Measurements from ENCODE around the gene PRR12.

PRR12 gene

GRCh38 chr19:49641688-49642491, 50.9 kb downstream of the PRR12 start, which contains the start of gene SCAF1:
Gene SCAF1, plus strand, starts transcription at chr19:49642209. Its CDS starts 2,818 bp downstream, at chr19:49645027.
- H3K4me3 ChIP-seq (ENCODE audit: low read length), result peak within 1 kb of the TSS; percentile 100
- H3K79me1 ChIP-seq (ENCODE audit: low read length), result peaks cover 23% of the 10 kb centered on the region
- peak within 1 kb of the TSS; percentile 99 for H2AK5ac ChIP-seq (ENCODE audit: low read length)
- peak within 1 kb of the TSS; percentile 98 for H3K18ac ChIP-seq (ENCODE audit: low read length)
- H3K27me3 ChIP-seq (ENCODE audit: insufficient read depth, low read length, poor library complexity), result no peaks in the 10 kb centered on the region
- WGBS (ENCODE audit: extremely low coverage, insufficient coverage, low lambda C conversion rate), result no CpG with 5 or more reads among the region's 87 CpGs
- no peak within 1 kb of the TSS for H2BK15ac ChIP-seq (replicated peaks; ENCODE audit: low read depth)
- peak within 1 kb of the TSS; percentile 96 for H3K4ac ChIP-seq (ENCODE audit: low read depth, low read length)
- H3K36me3 ChIP-seq (ENCODE audit: control insufficient read depth, insufficient read depth, low read length), result peaks cover 6% of the 10 kb centered on the region
- peaks cover 31% of the 10 kb centered on the region for H3K79me2 ChIP-seq (ENCODE audit: control insufficient read depth, insufficient read depth, low read length)
- peak within 1 kb of the TSS; percentile 100 for H3K9ac ChIP-seq (ENCODE audit: low read length)
- H3K4me2 ChIP-seq (ENCODE audit: low read length), result peak within 1 kb of the TSS; percentile 80
- peak within 1 kb of the TSS; percentile 86 for H4K5ac ChIP-seq (ENCODE audit: low read length)
- peak within 1 kb of the TSS; percentile 90 for H3K23ac ChIP-seq (ENCODE audit: low read length)
- peak within 1 kb of the TSS; percentile 100 for H3K56ac ChIP-seq (ENCODE audit: low read length)
- peak within 1 kb of the TSS; percentile 97 for H3K27ac ChIP-seq (ENCODE audit: low read depth, low read length)
- peaks cover 2% of the 10 kb centered on the region for H3K4me1 ChIP-seq (ENCODE audit: control insufficient read depth, low read depth, low read length)
- peak within 1 kb of the TSS; percentile 85 for H2BK5ac ChIP-seq (ENCODE audit: low read length)
- H4K8ac ChIP-seq (ENCODE audit: low read depth, low read length), result peak within 1 kb of the TSS; percentile 91
- DNase-seq, result peak; percentile 100
- H2BK120ac ChIP-seq (ENCODE audit: low read depth, low read length), result peak within 1 kb of the TSS; percentile 62

GRCh38 chr19:49642492-49643035, 51.6 kb downstream of the PRR12 start:
- peak overlapping the region; percentile 96 for H3K4ac ChIP-seq (ENCODE audit: low read depth, low read length)
- H3K4me1 ChIP-seq (ENCODE audit: control insufficient read depth, low read depth, low read length), result peaks cover 2% of the 10 kb centered on the region
- peak overlapping the region; percentile 100 for H3K9ac ChIP-seq (ENCODE audit: low read length)
- H3K36me3 ChIP-seq (ENCODE audit: control insufficient read depth, insufficient read depth, low read length), result peaks cover 9% of the 10 kb centered on the region
- H3K27me3 ChIP-seq (ENCODE audit: insufficient read depth, low read length, poor library complexity), result no peaks in the 10 kb centered on the region
- peaks cover 27% of the 10 kb centered on the region for H3K79me1 ChIP-seq (ENCODE audit: low read length)
- H3K27ac ChIP-seq (ENCODE audit: low read depth, low read length), result peak overlapping the region; percentile 84
- H2BK120ac ChIP-seq (ENCODE audit: low read depth, low read length), result no peak overlapping the region
- H2BK5ac ChIP-seq (ENCODE audit: low read length), result peak overlapping the region; percentile 85
- peaks cover 31% of the 10 kb centered on the region for H3K79me2 ChIP-seq (ENCODE audit: control insufficient read depth, insufficient read depth, low read length)
- H3K23ac ChIP-seq (ENCODE audit: low read length), result peak overlapping the region; percentile 90
- peak overlapping the region; percentile 98 for H3K18ac ChIP-seq (ENCODE audit: low read length)
- WGBS (ENCODE audit: extremely low coverage, insufficient coverage, low lambda C conversion rate), result no CpG with 5 or more reads among the region's 5 CpGs
- peak overlapping the region; percentile 100 for H3K56ac ChIP-seq (ENCODE audit: low read length)
- H4K8ac ChIP-seq (ENCODE audit: low read depth, low read length), result peak overlapping the region; percentile 91
- H2AK5ac ChIP-seq (ENCODE audit: low read length), result peak overlapping the region; percentile 99
- DNase-seq, result peak; percentile 55
- peak overlapping the region; percentile 100 for H3K4me3 ChIP-seq (ENCODE audit: low read length)
- H2BK15ac ChIP-seq (replicated peaks; ENCODE audit: low read depth), result no peak overlapping the region
- no peak overlapping the region for H4K5ac ChIP-seq (ENCODE audit: low read length)
- peak overlapping the region; percentile 78 for H3K4me2 ChIP-seq (ENCODE audit: low read length)

GRCh38 chr19:49643466-49643865, 52.5 kb downstream of the PRR12 start:
- H4K8ac ChIP-seq (ENCODE audit: low read depth, low read length), result no peak overlapping the region
- H3K79me1 ChIP-seq (ENCODE audit: low read length), result peaks cover 27% of the 10 kb centered on the region
- no CpG with 5 or more reads among the region's 2 CpGs for WGBS (ENCODE audit: extremely low coverage, insufficient coverage, low lambda C conversion rate)
- no peak overlapping the region for H4K5ac ChIP-seq (ENCODE audit: low read length)
- H2BK15ac ChIP-seq (replicated peaks; ENCODE audit: low read depth), result no peak overlapping the region
- H3K27me3 ChIP-seq (ENCODE audit: insufficient read depth, low read length, poor library complexity), result no peaks in the 10 kb centered on the region
- H3K79me2 ChIP-seq (ENCODE audit: control insufficient read depth, insufficient read depth, low read length), result peaks cover 31% of the 10 kb centered on the region
- peak; percentile 48 for DNase-seq
- H3K18ac ChIP-seq (ENCODE audit: low read length), result no peak overlapping the region
- no peak overlapping the region for H3K4me2 ChIP-seq (ENCODE audit: low read length)
- no peak overlapping the region for H3K23ac ChIP-seq (ENCODE audit: low read length)
- no peak overlapping the region for H2BK120ac ChIP-seq (ENCODE audit: low read depth, low read length)
- peak overlapping the region; percentile 2 for H3K9ac ChIP-seq (ENCODE audit: low read length)
- H2BK5ac ChIP-seq (ENCODE audit: low read length), result no peak overlapping the region
- H3K4me1 ChIP-seq (ENCODE audit: control insufficient read depth, low read depth, low read length), result peaks cover 2% of the 10 kb centered on the region
- H3K27ac ChIP-seq (ENCODE audit: low read depth, low read length), result no peak overlapping the region
- no peak overlapping the region for H3K56ac ChIP-seq (ENCODE audit: low read length)
- no peak overlapping the region for H2AK5ac ChIP-seq (ENCODE audit: low read length)
- peaks cover 9% of the 10 kb centered on the region for H3K36me3 ChIP-seq (ENCODE audit: control insufficient read depth, insufficient read depth, low read length)
- no peak overlapping the region for H3K4me3 ChIP-seq (ENCODE audit: low read length)
- H3K4ac ChIP-seq (ENCODE audit: low read depth, low read length), result no peak overlapping the region

- no peak overlapping the region for H3K23ac ChIP-seq (ENCODE audit: low read length)
- no peak overlapping the region for H3K27ac ChIP-seq (ENCODE audit: low read depth, low read length)
- no peak overlapping the region for H2BK15ac ChIP-seq (replicated peaks; ENCODE audit: low read depth)
- peaks cover 33% of the 10 kb centered on the region for H3K79me2 ChIP-seq (ENCODE audit: control insufficient read depth, insufficient read depth, low read length)
- H3K56ac ChIP-seq (ENCODE audit: low read length), result no peak overlapping the region
- no peak overlapping the region for H2BK120ac ChIP-seq (ENCODE audit: low read depth, low read length)
- no peak overlapping the region for H3K9ac ChIP-seq (ENCODE audit: low read length)
- no peak overlapping the region for H3K4ac ChIP-seq (ENCODE audit: low read depth, low read length)
- no peak overlapping the region for H3K4me2 ChIP-seq (ENCODE audit: low read length)
- no peak overlapping the region for H4K5ac ChIP-seq (ENCODE audit: low read length)
- H3K27me3 ChIP-seq (ENCODE audit: insufficient read depth, low read length, poor library complexity), result no peaks in the 10 kb centered on the region
- H3K79me1 ChIP-seq (ENCODE audit: low read length), result peaks cover 31% of the 10 kb centered on the region
- no peak for DNase-seq
- no peak overlapping the region for H3K4me3 ChIP-seq (ENCODE audit: low read length)
- H4K8ac ChIP-seq (ENCODE audit: low read depth, low read length), result no peak overlapping the region
- H2BK5ac ChIP-seq (ENCODE audit: low read length), result no peak overlapping the region
- H3K4me1 ChIP-seq (ENCODE audit: control insufficient read depth, low read depth, low read length), result peaks cover 2% of the 10 kb centered on the region
- H2AK5ac ChIP-seq (ENCODE audit: low read length), result no peak overlapping the region
- peaks cover 14% of the 10 kb centered on the region for H3K36me3 ChIP-seq (ENCODE audit: control insufficient read depth, insufficient read depth, low read length)
- no peak overlapping the region for H3K18ac ChIP-seq (ENCODE audit: low read length)
- WGBS (ENCODE audit: extremely low coverage, insufficient coverage, low lambda C conversion rate), result no CpG with 5 or more reads among the region's 11 CpGs
These were observed 54.6 kb downstream of the PRR12 start for GRCh38 chr19:49645592-49645991.

- peaks cover under 1% of the 10 kb centered on the region for H3K4me1 ChIP-seq (ENCODE audit: control insufficient read depth, low read depth, low read length)
- H4K8ac ChIP-seq (ENCODE audit: low read depth, low read length), result no peak overlapping the region
- H3K4me2 ChIP-seq (ENCODE audit: low read length), result no peak overlapping the region
- no peak overlapping the region for H2BK5ac ChIP-seq (ENCODE audit: low read length)
- no peak overlapping the region for H3K18ac ChIP-seq (ENCODE audit: low read length)
- WGBS (ENCODE audit: extremely low coverage, insufficient coverage, low lambda C conversion rate), result no CpG with 5 or more reads among the region's 13 CpGs
- peaks cover 31% of the 10 kb centered on the region for H3K79me1 ChIP-seq (ENCODE audit: low read length)
- no peaks in the 10 kb centered on the region for H3K27me3 ChIP-seq (ENCODE audit: insufficient read depth, low read length, poor library complexity)
- H4K5ac ChIP-seq (ENCODE audit: low read length), result no peak overlapping the region
- H3K4ac ChIP-seq (ENCODE audit: low read depth, low read length), result no peak overlapping the region
- no peak overlapping the region for H2BK15ac ChIP-seq (replicated peaks; ENCODE audit: low read depth)
- peaks cover 14% of the 10 kb centered on the region for H3K36me3 ChIP-seq (ENCODE audit: control insufficient read depth, insufficient read depth, low read length)
- H2BK120ac ChIP-seq (ENCODE audit: low read depth, low read length), result no peak overlapping the region
- no peak overlapping the region for H3K9ac ChIP-seq (ENCODE audit: low read length)
- H3K27ac ChIP-seq (ENCODE audit: low read depth, low read length), result no peak overlapping the region
- no peak overlapping the region for H3K23ac ChIP-seq (ENCODE audit: low read length)
- H2AK5ac ChIP-seq (ENCODE audit: low read length), result no peak overlapping the region
- no peak overlapping the region for H3K56ac ChIP-seq (ENCODE audit: low read length)
- no peak for DNase-seq
- peaks cover 33% of the 10 kb centered on the region for H3K79me2 ChIP-seq (ENCODE audit: control insufficient read depth, insufficient read depth, low read length)
- H3K4me3 ChIP-seq (ENCODE audit: low read length), result no peak overlapping the region
These were observed 55.0 kb downstream of the PRR12 start for GRCh38 chr19:49645995-49646394.
